GM10266 (cell line): ENCODE results near the gene FMN1.

Experiments
- DNase-seq: peaks from one replicate; pipeline ENCODE4 v3.0.0; 2012; ENCODE audit errors: extremely low spot score
- TF ChIP-seq, protein P1 (sequence below): IDR thresholded peaks from 2 replicates; pipeline ENCODE4 v1.5.1; 2012; ENCODE audit warnings: mild to moderate bottlenecking, low read depth; ENCODE audit not compliant: control insufficient read depth, insufficient read depth; ENCODE audit errors: missing control alignments

Gene FMN1

DNA sequence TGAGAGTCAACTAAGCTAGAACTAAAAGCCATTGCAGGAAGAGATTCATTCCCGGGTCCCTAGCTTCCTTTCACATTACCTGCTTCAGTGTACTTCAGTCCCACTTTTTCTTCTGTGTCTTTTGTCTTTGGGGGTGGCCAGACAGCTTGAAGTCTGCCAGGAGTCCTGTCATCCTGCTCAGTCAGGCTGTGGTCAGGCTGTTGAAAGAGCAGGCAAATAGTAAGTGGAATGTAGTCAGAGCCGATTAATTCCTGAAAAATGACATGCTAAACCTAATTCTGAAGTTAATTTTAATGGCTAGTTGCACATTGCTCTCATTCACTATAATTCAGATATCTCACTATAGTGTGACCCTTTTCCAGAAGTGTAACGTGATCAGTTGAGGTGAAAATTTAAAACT lies 129.6 kb downstream of the FMN1 start:
- TF ChIP-seq, protein P1, sequence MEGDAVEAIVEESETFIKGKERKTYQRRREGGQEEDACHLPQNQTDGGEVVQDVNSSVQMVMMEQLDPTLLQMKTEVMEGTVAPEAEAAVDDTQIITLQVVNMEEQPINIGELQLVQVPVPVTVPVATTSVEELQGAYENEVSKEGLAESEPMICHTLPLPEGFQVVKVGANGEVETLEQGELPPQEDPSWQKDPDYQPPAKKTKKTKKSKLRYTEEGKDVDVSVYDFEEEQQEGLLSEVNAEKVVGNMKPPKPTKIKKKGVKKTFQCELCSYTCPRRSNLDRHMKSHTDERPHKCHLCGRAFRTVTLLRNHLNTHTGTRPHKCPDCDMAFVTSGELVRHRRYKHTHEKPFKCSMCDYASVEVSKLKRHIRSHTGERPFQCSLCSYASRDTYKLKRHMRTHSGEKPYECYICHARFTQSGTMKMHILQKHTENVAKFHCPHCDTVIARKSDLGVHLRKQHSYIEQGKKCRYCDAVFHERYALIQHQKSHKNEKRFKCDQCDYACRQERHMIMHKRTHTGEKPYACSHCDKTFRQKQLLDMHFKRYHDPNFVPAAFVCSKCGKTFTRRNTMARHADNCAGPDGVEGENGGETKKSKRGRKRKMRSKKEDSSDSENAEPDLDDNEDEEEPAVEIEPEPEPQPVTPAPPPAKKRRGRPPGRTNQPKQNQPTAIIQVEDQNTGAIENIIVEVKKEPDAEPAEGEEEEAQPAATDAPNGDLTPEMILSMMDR = no peak
- no peak for DNase-seq

DNA sequence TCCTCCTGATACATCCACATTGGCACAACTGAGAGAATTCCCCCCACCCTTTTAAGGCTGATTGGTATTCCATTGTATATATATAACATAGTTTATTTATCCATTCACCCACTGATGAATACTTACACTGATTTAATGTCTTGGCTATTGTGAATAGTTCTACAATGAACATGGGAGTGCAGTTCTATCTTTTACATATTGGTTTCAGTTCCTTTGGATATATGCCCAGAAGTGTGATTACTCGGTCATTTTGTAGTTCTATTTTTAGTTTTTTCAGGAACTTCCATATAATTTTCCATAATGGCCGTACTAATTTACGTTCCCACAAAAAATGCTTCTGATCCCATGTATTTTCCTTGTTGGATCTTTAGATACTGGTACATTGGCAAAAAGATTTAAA lies 135.3 kb downstream of the FMN1 start:
- DNase-seq = no peak
- TF ChIP-seq, protein P1 = no peak

DNA sequence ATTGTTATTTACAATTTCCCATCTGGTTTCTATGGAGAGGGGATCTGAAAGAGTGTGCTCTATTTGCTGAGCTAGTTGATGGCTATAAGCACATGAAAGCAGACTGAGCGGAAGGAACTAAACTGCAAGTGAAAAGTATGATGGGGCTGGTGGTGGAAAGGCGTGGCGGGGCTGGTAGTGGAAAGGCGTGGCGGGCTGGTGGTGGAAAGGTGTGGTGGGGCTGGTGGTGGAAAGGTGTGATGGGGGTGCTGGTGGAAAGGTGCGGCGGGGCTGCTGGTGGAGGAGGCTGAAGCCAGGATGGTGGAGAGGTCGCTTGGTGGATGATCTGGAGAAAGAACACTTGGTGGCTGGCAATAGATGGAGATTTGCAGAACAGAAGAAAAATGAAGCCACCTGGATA lies 136.7 kb downstream of the FMN1 start:
- TF ChIP-seq, protein P1 = no peak

DNA sequence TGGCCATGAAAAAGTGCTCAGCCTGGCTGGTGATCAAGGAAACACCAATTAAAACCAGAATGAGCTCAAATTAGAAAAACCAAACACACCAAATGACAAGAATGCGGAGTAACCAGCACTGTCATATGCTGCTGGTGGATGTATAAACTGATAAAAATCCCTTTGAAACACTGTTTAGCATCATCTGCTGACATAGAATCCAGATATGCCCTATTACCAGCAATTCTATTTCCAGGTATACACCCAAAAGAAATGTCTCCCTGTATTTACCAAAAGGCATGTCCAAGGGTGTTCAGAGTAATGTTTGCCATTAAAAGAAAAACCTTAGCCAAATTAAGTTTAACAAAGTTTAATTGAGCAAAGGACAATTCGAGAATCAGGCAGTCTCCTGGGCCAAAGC lies 138.6 kb downstream of the FMN1 start:
- DNase-seq = no peak
- TF ChIP-seq, protein P1 = no peak

More for the DNA sequence above, 136.7 kb downstream of the FMN1 start:
- no peak for DNase-seq

DNA sequence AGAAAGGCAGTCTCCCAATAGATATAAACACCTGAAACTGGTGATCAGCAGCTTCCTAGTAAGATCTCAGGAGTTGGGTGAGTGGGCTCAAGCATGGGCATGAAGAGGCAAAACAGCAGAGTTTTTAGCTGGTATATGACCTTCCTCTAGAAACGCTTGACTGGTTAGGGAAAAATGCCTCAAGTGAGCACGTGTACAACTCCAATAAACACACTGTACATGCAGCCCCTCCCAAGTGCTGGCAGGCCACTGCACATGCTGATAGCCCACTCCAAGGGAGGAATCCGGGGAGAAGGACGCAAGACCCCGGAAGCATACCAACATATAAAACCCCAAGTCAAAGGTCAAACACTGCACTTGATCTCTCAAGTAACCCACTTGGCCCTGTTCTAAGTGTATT lies 143.0 kb downstream of the FMN1 start:
- DNase-seq = no peak
- TF ChIP-seq, protein P1 = no peak

DNA sequence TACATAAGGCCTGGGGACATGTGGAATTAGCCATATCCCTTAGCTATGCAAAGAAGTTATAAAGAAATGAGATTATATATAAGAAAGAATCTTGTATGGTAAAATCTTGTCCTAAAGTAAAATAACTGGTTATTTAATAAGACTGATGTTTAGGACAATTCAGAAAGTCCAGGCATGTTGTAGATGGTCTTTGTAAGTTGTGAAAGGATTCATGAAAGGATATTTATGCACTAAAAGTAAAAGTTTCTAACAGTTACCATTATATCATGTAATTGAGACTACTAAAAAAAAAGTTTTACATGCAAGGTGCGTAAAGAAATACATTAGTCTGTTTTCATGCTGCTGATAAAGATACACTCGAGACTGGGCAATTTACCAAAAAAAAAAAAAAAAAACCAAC lies 146.3 kb downstream of the FMN1 start:
- DNase-seq = no peak
- TF ChIP-seq, protein P1 = no peak

DNA sequence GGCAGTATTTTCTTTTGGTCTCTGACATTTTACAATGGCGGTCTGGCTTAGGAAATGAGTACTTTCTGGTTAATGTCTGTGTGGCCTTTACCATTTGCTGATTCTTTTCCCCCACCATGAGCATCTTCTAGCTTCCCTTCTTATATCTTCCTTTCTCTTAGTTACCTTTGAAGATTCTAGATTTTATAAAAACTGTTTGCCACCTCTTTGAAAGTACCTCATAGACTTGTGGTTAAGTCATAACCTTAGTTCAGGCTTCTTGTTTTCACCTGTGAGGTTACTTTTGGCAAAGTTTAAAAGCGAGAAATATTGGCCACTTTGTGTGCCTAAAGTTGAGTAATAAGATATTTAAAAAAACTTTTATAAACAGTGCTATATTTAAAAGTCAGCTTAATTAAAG lies 147.4 kb downstream of the FMN1 start:
- TF ChIP-seq, protein P1 = no peak
- DNase-seq = no peak
